Panc1 (cell line): ENCODE results near the gene PRC1. TPM values are rescaled to one million over a fixed set of nuclear protein-coding genes. Genes with fewer than 3 reads are reported as not detected.
A peak's percentile ranks its signal among the peaks of the same experiment; 100 is the strongest.

Experiments used
- ATAC-seq: fragments of 200-7000 bp; cut with Tn5 transposase; 2 replicates; pipeline ENCODE4 v1.9.1; 2020; ENCODE audit warnings: mild to moderate bottlenecking, moderate library complexity
- BruUV-seq: library from RNA; stranded (reverse); fragments of 400-500 nt; replicated peaks from 2 replicates; lab custom pipeline; 2021; lab: Mats Ljungman, UMichigan
- CTCF ChIA-PET: fragments of 300-600 bp; sonication (Branson Sonifier 250); formaldehyde crosslinking; loops from one replicate; lab custom pipeline; 2022; ENCODE audit warnings: antibody characterized with exemption; lab: Charles Lee
- POLR2A ChIA-PET: fragments of 300-600 bp; sonication (Branson Sonifier 250); formaldehyde crosslinking; loops from one replicate; lab custom pipeline; 2022; ENCODE audit warnings: antibody characterized with exemption; lab: Charles Lee
- DNase-seq: peaks from one replicate; pipeline ENCODE4 v3.0.0-alpha.2; 2010; ENCODE audit warnings: low read depth, low spot score
- H3K27ac ChIP-seq: 2 replicates; pipeline ENCODE4 v1.5.1; 2011; ENCODE audit warnings: mild to moderate bottlenecking, low read length, inconsistent platforms
- H3K27me3 ChIP-seq: fragments of 200-500 bp; sonication (Bioruptor generic); 2 replicates; pipeline ENCODE4 v1.6.0; 2014; ENCODE audit warnings: low read length, inconsistent platforms; ENCODE audit not compliant: control insufficient read depth, insufficient read depth
- H3K36me3 ChIP-seq: fragments of 200-500 bp; sonication (Bioruptor generic); 2 replicates; pipeline ENCODE4 v1.5.1; 2014; ENCODE audit warnings: inconsistent platforms, mild to moderate bottlenecking, low read length, moderate library complexity; ENCODE audit not compliant: control insufficient read depth, insufficient read depth
- H3K4me1 ChIP-seq: 2 replicates; pipeline ENCODE4 v1.5.1; 2011; ENCODE audit warnings: inconsistent platforms, mild to moderate bottlenecking, low read length, moderate library complexity; ENCODE audit not compliant: control insufficient read depth, insufficient read depth
- H3K4me3 ChIP-seq, 2 experiments: 2 replicates each; pipeline ENCODE4 v1.5.1; 2011 to 2012; ENCODE audit warnings: low read depth in 2 of 2, low read length in 2 of 2, mild to moderate bottlenecking in 2 of 2, inconsistent platforms in 1 of 2, moderate library complexity in 1 of 2
- H3K9me3 ChIP-seq: fragments of 200-500 bp; sonication (Bioruptor generic); 2 replicates; pipeline ENCODE4 v1.5.1; 2014; ENCODE audit warnings: low read depth, mild to moderate bottlenecking, inconsistent platforms, low read length, moderate library complexity; ENCODE audit not compliant: control insufficient read depth, insufficient read depth
- CTCF ChIP-seq: fragments of 450-650 bp; IDR thresholded peaks from 2 replicates; pipeline ENCODE4 v1.5.1; 2017; ENCODE audit warnings: mild to moderate bottlenecking
- POLR2AphosphoS5 ChIP-seq: IDR thresholded peaks from 2 replicates; pipeline ENCODE4 v1.6.1; 2012; ENCODE audit warnings: mild to moderate bottlenecking, low read depth, low read length, moderate library complexity
- REST ChIP-seq, 2 experiments: IDR thresholded peaks; 2 replicates each; pipeline ENCODE4 v1.6.1; 2011 to 2012; ENCODE audit warnings: low read depth in 2 of 2, control low read depth in 1 of 2, low read length in 1 of 2, mild to moderate bottlenecking in 1 of 2, moderate library complexity in 1 of 2; ENCODE audit not compliant: insufficient read depth in 1 of 2
- SIN3A ChIP-seq: IDR thresholded peaks from 2 replicates; pipeline ENCODE4 v1.6.1; 2012; ENCODE audit warnings: low read depth, mild to moderate bottlenecking, low read length, moderate library complexity, borderline replicate concordance; ENCODE audit not compliant: insufficient read depth
- TCF7L2 ChIP-seq: IDR thresholded peaks from 2 replicates; pipeline ENCODE4 v1.6.1; 2011; ENCODE audit warnings: mild to moderate bottlenecking, low read depth, low read length, inconsistent platforms
- in situ Hi-C: cut with HindIII; loops from 2 replicates; pipeline ENCODE4 v1.10.0; 2016; ENCODE audit warnings: low sequenced_read_pairs, low pct_unique_long_range_greater_than_20kb
- intact Hi-C: fragments of 100-400 bp; cut with micrococcal nuclease; formaldehyde crosslinking; loops from one replicate; pipeline ENCODE4 v1.10.0; 2022; ENCODE audit not compliant: unreplicated experiment
- total RNA-seq: library from RNA; stranded (reverse); gene quantifications from one replicate; pipeline ENCODE4 v1.2.1, GENCODE V29; 2021; ENCODE audit not compliant: unreplicated experiment

The PRC1 gene
- total RNA-seq, 1 experiment from 2014 or later, result 228 TPM

GRCh38 chr15:90990446-90990845, 3.9 kb downstream of the PRC1 start:
- in situ Hi-C loops, result no loop called here
- intact Hi-C loops, result no loop called here
- ChIA-PET POLR2A (no interaction called here), CTCF (no interaction called here)
- Histone ChIP-seq H3K36me3 (no peaks in the 10 kb centered on the region; the same call in 1 of the 2 replicates), H3K27ac (0 out of 2 replicates have a peak overlapping the region, but pooled peaks have one; percentile 18), H3K27me3 (no peaks in the 10 kb centered on the region), H3K9me3 (no peaks in the 10 kb centered on the region), H3K4me3 (no peak overlapping the region), H3K4me1 (peaks cover 49% of the 10 kb centered on the region)
- ATAC-seq (no peak), DNase-seq (no peak)
- no TSS peak for BruUV-seq
- TF ChIP-seq TCF7L2 (no peak), REST (IDR thresholded peaks at IDR 0.05; ENCODE audit: insufficient read depth in 1 of 2, low read depth in 2 of 2, low read length in 1 of 2) (no peak), CTCF (no peak), POLR2AphosphoS5 (no peak), SIN3A (no peak)

- no peaks in the 10 kb centered on the region for H3K27me3 ChIP-seq
- in situ Hi-C loops (no loop called here), intact Hi-C loops (no loop called here)
- BruUV-seq, result no TSS peak
- H3K36me3 ChIP-seq, result no peaks in the 10 kb centered on the region; the same call in 1 of the 2 replicates
- H3K4me3 ChIP-seq, result peak overlapping the region in 1 of 2 experiments; percentile 46; a peak in 1 of 4 replicates
- H3K9me3 ChIP-seq, result no peaks in the 10 kb centered on the region
- CTCF ChIA-PET, result interaction anchor here (0.6 kb wide), 1 partner anchor 12 kb away, joined by 3 read pairs; no protein-coding TSS in a partner anchor
- H3K4me1 ChIP-seq, result peaks cover 46% of the 10 kb centered on the region
- no peak for DNase-seq
- TF ChIP-seq CTCF (no peak), POLR2AphosphoS5 (no peak), REST (IDR thresholded peaks at IDR 0.05; ENCODE audit: insufficient read depth in 1 of 2, low read depth in 2 of 2, low read length in 1 of 2) (no peak), TCF7L2 (no peak), SIN3A (no peak)
- POLR2A ChIA-PET, result no interaction called here
- peak overlapping the region; percentile 82 for H3K27ac ChIP-seq
- no peak for ATAC-seq
These were observed 5.1 kb downstream of the PRC1 start for GRCh38 chr15:90989040-90989768.
